Medulla oblongata (tissue), 1 donor: ENCODE results near the gene ZNF382.

Source experiments
- DNase-seq: peaks from one replicate; pipeline ENCODE4 v3.0.0-alpha.2; 2015; ENCODE audit errors: extremely low spot score

Gene ZNF382

DNA sequence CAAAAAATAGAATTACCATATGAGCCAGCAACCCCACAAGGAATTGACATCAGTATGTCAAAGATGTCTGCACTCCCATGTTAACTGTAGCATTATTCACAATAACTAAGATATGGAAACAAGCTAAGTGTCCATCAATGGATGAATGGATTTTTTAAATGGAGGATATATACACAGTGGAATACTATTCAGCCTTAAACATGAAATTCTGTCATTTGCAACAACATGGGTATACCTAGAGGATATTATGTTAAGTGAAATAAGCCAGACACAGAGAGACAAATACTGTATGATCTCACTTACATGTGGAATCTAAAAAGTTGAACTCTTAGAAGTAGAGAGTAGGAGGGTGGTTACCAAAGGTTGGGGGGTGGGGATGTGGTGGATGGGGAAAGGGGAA lies 74.3 kb downstream of the ZNF382 start:
- DNase-seq, result no peak
